Sigmoid colon (tissue), 4 donors: ENCODE data around the gene MYADML2.

Source experiments
- POLR2A ChIP-seq, 2 donors: fragments of 450-650 bp; IDR thresholded peaks; one replicate each; pipeline ENCODE4 v1.6.1; 2016; ENCODE audit warnings: antibody characterized with exemption in 2 of 2, mild to moderate bottlenecking in 2 of 2, moderate library complexity in 2 of 2
- POLR2AphosphoS5 ChIP-seq, 4 donors: sonication (generic); formaldehyde crosslinking; IDR thresholded peaks; one replicate each; pipeline ENCODE4 v1.6.1; 2017; ENCODE audit warnings: antibody characterized with exemption in 4 of 4
- TF ChIP-seq, protein P1 (sequence below), 4 experiments: fragments of 450-650 bp in 3 of 4; fragments of 200-600 bp in 1 of 4; IDR thresholded peaks; one replicate each; pipeline ENCODE4 v1.5.1; 2016 to 2019; ENCODE audit warnings: antibody characterized with exemption in 4 of 4, mild to moderate bottlenecking in 3 of 4, moderate library complexity in 2 of 4

DNA sequence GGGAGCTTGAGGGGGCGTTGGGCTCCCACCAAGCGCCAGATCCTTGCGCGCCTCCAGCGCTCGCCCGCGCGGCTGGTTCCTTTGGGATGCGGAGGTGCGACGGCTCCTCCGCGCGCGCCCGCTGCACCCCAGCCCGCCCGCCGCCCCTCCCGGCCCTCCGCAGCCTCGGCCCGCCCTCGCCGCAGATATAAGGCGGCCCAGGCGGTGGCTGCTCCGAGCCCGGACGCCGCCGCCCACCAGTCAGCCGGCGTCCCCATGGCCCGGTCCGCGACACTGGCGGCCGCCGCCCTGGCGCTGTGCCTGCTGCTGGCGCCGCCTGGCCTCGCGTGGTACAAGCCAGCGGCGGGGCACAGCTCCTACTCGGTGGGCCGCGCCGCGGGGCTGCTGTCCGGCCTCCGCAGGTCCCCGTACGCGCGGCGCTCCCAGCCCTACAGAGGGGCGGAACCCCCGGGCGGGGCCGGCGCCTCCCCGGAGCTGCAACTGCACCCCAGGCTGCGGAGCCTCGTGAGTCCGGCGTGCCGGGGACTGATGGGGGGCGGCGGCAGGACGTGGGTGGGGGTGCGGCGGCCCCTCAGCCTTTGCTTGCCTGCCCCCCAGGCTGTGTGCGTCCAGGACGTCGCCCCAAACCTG, 44.9 kb downstream of the MYADML2 start, which contains the start of gene NPB:
- TF ChIP-seq, protein P1, sequence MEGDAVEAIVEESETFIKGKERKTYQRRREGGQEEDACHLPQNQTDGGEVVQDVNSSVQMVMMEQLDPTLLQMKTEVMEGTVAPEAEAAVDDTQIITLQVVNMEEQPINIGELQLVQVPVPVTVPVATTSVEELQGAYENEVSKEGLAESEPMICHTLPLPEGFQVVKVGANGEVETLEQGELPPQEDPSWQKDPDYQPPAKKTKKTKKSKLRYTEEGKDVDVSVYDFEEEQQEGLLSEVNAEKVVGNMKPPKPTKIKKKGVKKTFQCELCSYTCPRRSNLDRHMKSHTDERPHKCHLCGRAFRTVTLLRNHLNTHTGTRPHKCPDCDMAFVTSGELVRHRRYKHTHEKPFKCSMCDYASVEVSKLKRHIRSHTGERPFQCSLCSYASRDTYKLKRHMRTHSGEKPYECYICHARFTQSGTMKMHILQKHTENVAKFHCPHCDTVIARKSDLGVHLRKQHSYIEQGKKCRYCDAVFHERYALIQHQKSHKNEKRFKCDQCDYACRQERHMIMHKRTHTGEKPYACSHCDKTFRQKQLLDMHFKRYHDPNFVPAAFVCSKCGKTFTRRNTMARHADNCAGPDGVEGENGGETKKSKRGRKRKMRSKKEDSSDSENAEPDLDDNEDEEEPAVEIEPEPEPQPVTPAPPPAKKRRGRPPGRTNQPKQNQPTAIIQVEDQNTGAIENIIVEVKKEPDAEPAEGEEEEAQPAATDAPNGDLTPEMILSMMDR (IDR thresholded peaks at IDR 0.05): no peak
- TF ChIP-seq POLR2A (IDR thresholded peaks at IDR 0.05) (no peak), POLR2AphosphoS5 (IDR thresholded peaks at IDR 0.05) (no peak)
